ENCODE data around the gene KCNK6.
"Not testable (repeated sequence)": the region's sequence is repeated elsewhere in the genome, so short reads cannot be mapped to it uniquely, and the experiment has no call there.

KCNK6 gene

GRCh38 chr19:38362076-38362945 lies 42.7 kb downstream of the KCNK6 start:
- peak; percentile 23 to 60 for DNase-seq

DNA sequence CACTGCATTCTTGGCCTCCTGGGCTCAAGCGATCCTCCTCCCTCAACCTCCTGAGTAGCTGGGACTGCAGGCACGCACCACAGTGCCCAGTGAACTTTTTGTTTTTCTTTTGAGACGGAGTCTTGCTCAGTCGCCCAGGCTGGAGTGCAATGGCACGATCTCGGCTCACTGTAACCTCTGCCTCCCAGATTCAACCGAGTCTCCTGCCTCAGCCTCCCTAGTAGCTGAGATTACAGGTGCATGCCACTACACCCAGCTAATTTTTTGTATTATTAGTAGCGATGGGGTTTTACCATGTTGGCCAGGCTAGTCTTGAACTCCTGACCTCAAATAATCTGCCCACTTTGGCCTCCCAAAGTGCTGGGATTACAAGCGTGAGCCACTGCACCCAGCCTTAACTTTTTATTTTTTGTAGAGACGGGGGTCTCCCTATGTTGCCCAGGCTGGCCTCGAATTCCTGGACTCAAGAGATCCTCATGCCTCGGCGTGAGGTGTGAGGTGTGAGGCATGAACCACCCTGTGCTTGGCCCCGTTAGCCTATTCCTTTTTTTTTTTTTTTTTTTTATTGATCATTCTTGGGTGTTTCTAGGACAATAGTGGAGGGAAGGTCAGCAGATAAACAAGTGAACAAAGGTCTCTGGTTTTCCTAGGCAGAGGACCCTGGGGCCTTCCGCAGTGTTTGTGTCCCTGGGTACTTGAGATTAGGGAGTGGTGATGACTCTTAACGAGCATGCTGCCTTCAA lies 43.5 kb downstream of the KCNK6 start:
- not testable (repeated sequence) for DNase-seq

- DNase-seq: no peak
Observed at GRCh38 chr19:38367041-38367440, 47.4 kb downstream of the KCNK6 start.

- DNase-seq: no peak
Observed at GRCh38 chr19:38369584-38369983, 49.9 kb downstream of the KCNK6 start.

DNA sequence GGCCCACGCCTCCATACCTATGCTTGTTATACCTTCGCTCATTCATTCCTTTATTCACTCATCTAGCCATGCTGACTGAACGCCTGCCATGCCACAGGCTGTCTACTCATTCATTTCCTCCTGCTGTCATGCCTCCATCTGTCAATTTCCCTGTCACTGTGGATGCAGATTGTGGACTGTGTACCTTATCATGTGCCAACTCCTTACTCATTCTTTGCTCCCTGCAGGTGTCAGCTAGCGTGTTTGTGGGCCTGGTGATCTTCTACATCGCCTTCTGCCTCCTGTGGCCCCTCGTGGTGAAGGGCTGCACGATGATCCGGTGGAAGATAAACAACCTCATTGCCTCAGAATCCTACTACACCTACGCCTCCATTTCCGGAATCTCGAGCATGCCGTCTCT lies 50.7 kb downstream of the KCNK6 start:
- DNase-seq: no peak

DNA sequence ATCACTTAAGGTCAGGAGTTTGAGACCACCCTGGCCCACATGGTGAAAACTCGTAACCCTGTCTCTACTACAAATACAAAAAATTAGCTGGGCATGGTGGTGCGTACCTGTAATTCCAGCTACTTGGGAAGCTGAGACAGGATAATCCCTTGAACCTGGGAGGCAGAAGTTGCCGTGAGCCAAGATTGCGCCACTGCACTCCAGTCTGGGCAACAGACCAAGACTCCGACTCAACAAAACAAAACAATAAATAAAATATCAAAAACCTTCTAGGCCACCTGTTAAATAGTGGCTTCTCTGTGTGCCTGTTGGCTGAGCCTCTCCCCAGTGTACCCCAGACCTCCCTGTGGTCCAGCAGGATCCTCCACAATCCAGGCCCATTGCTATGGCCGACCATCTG lies 51.4 kb downstream of the KCNK6 start:
- DNase-seq: no peak

GRCh38 chr19:38373907-38374331 lies 54.3 kb downstream of the KCNK6 start:
- DNase-seq: no peak

DNA sequence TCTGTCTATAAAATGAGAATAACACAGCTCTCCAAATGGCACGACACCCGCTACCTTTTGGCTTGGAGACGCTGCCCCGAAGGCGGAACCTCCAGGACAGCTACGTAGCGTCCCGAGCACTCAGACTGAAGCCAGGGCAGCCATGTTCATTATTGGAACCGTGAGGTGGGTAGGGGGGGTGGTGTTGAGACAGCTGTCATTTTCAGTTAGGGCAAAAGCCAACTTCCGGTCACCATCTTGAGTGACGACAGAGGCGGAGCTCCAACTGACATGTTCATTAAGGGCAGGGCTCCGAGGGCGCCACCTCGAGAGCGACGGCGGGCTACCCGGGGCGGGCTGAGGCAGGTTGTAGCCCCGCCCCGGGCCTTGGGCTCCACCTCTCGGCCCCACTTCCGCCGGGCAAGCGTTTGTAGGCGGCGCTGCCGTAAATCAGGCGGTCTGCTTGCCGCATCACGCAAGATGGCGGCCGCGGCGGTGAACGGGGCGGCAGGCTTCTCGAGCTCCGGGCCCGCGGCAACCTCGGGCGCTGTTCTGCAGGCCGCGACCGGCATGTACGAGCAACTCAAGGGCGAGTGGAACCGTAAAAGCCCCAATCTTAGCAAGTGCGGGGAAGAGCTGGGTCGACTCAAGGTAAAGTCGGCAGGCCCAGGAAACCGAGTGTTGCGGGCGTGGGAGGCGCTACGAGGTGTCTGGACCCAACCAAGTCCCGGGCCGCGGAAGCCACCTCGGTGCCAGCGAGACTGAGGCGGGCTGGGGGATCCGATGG lies 54.9 kb downstream of the KCNK6 start, which contains the start of gene PSMD8:
TSS of gene PSMD8 (plus strand) at position 240 of the 766 bp plus-strand sequence. CDS start at position 271, 31 bp downstream.
- peak; percentile 79 to 98 for DNase-seq

DNA sequence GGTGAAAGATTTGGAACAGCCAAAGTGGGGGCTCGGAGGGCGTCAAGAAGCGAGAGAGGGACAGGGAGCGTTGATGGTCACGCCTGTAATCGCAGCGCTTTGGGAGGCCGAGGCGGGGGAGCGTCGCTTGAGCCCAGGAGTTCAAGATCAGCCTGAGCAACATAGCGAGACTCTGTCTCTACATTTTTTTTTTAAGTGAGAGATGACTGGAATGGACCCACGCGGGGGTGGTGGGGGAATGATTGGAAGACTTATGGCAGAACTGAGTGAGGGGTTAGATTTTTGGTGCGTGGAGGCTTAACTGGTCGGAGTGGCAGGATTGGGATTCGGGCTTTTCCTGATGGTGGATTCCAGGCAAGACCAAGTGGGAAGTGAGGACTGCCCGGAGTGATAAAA lies 55.5 kb downstream of the KCNK6 start:
- no peak for DNase-seq

DNA sequence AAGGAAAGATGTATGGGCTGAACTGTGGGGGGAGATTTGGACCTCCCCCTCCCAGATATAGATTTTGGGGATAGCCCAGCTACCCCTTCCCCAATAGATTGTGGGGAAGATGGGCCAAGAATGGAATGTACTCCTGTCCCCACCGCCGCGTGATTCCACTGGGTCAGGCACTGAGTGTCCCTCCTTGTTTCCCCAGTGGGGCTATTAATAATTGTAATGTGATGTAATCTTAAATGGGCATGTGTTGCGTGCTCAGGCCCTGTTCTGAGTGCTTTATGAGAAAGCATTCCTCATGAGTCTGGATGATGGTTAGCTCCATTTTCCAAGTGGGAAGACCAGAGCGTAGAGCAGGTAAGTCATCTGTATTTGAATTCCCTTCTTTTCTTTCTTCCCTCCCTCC lies 56.1 kb downstream of the KCNK6 start:
- DNase-seq: no peak

DNA sequence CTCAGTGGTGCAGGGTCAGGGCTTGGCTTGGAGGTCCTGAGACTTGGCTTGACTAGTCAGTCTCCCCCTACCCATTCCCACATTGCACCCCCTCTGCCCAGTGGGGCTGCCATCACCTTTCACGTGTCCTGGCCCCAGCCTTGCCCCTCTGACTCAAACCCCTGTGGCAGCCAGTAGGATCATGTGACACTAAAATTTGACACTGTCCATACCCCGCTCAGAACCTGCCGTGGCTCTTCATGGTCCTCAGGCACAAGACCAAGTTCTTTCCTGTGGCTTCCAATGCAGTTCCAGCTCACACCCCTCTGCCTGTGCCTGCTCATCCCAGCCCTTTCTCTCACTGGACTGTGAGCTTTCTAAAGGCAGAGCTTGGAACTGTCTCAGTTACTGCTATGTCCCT lies 56.9 kb downstream of the KCNK6 start:
- no peak for DNase-seq

GRCh38 chr19:38377052-38377451 lies 57.4 kb downstream of the KCNK6 start:
- no peak for DNase-seq

GRCh38 chr19:38378866-38379265 lies 59.2 kb downstream of the KCNK6 start:
- DNase-seq: no peak

DNA sequence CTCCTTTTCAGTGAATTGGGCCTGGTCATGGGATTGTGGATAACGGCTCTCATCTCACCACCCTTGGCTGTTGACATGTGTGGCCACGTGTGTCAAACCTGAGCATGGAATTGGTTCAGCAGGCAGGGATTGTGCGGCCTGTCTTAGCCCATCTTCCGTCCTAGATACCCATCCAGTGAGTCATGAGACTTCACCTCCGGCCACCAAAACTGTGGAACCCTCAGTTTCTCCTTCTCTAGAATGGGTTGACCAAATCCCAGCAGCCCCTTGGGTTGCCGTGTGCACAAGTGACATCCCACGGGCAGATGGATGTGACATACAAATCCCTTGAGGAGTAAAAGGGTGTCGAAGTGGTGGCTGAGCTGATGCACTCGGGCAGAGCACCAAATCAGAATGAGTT lies 61.5 kb downstream of the KCNK6 start:
- DNase-seq: no peak

All from bone marrow (tissue), 2 donors.